Measurements from ENCODE around the gene RNASE3. TPM values are rescaled to one million over a fixed set of nuclear protein-coding genes. Genes with fewer than 3 reads are reported as not detected.

RNASE3 gene
- total RNA-seq, 1 donor from 2014 or later = not detected

DNA sequence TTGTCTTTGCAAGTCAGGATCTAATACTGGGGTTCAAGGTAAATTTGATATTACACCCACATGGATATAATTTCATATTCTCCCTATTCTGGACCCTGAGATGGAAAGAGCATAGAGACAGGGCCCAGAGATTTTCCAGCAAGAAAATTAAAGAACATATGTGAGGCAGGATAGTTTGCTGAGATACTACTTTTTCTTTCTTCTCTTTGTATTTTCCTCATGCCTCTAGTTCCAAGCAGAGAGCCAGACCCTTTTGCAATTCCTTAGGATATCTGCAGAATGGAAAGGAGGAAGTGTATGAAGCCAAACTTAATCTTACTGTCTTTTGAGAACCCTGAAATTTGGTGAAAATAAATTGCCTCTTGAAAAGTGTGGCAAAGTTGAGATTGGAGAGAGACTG lies 34.0 kb upstream of the RNASE3 start:
- Histone ChIP-seq H3K36me3 (ENCODE audit: insufficient read depth, low read length) (no peaks in the 10 kb centered on the region), H4K20me1 (ENCODE audit: insufficient read depth, low read length) (no peaks in the 10 kb centered on the region), H3K4me2 (ENCODE audit: low read length) (no peak overlapping the region), H3K27ac (ENCODE audit: low read depth, low read length) (no peak overlapping the region), H3K27me3 (ENCODE audit: insufficient read depth, low read length) (peaks cover 2% of the 10 kb centered on the region), H3K9me3 (ENCODE audit: insufficient read depth, low read depth, low read length) (no peaks in the 10 kb centered on the region), H3K4me1 (ENCODE audit: insufficient read depth, low read length) (no peaks in the 10 kb centered on the region), H3K4me3 (ENCODE audit: insufficient read depth, low read depth, low read length) (no peak overlapping the region), H2AFZ (ENCODE audit: low read depth, low read length) (no peak overlapping the region), H3K9ac (ENCODE audit: low read length) (no peak overlapping the region), H3K79me2 (ENCODE audit: insufficient read depth, low read length) (no peaks in the 10 kb centered on the region)
- Mint-ChIP-seq H3K27me3 (ENCODE audit: low read depth, unreplicated experiment) (peaks cover 10% of the 10 kb centered on the region), H3K27ac (ENCODE audit: unreplicated experiment) (no peak overlapping the region), H3K4me3 (ENCODE audit: unreplicated experiment) (no peak overlapping the region), H3K36me3 (ENCODE audit: low read depth, unreplicated experiment) (no peaks in the 10 kb centered on the region), H3K9me3 (ENCODE audit: unreplicated experiment) (peaks cover 2% of the 10 kb centered on the region), H3K4me1 (ENCODE audit: low read depth, unreplicated experiment) (peaks cover 5% of the 10 kb centered on the region)
- no peak for FAIRE-seq
- DNase-seq (ENCODE audit: low read depth) = no peak
- TF ChIP-seq, protein P1, sequence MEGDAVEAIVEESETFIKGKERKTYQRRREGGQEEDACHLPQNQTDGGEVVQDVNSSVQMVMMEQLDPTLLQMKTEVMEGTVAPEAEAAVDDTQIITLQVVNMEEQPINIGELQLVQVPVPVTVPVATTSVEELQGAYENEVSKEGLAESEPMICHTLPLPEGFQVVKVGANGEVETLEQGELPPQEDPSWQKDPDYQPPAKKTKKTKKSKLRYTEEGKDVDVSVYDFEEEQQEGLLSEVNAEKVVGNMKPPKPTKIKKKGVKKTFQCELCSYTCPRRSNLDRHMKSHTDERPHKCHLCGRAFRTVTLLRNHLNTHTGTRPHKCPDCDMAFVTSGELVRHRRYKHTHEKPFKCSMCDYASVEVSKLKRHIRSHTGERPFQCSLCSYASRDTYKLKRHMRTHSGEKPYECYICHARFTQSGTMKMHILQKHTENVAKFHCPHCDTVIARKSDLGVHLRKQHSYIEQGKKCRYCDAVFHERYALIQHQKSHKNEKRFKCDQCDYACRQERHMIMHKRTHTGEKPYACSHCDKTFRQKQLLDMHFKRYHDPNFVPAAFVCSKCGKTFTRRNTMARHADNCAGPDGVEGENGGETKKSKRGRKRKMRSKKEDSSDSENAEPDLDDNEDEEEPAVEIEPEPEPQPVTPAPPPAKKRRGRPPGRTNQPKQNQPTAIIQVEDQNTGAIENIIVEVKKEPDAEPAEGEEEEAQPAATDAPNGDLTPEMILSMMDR (IDR thresholded peaks at IDR 0.05; ENCODE audit: insufficient read depth, low read depth, low read length) = no peak
- TF ChIP-seq EZH2 (IDR thresholded peaks at IDR 0.05; ENCODE audit: insufficient read depth, low read length) = no peak

DNA sequence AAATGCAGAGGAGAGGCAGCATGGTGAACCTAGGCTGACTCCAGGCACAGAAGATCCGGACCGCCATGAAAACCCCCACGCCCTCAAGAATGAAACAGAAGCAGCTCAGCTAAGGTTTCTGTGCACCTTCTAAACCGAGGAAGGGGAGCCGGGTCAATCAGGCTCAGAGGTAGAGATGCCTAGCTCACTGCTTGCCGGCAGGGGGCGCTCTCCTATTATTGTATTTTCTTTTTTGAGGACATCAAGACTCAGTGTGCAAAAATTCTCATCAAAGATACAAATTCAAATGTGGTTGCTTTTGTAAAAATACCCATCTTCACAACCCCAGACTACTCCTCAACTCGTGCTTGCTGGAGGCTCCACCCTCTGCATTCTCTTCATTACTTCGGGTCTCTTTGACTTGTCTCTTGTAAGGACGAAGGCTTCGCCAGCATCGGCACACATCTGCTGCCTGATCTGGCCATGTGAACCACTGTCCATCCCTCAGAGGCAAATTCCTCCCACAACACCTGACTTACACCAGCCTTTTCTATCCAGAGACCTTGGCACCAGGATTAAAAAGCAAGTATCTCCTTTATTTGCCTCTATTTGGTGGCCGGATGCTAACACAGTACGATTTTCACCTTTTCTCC lies 33.4 kb upstream of the RNASE3 start:
- peaks cover 2% of the 10 kb centered on the region for H3K9me3 Mint-ChIP-seq (ENCODE audit: unreplicated experiment)
- H3K4me3 Mint-ChIP-seq (ENCODE audit: unreplicated experiment) = no peak overlapping the region
- H3K9ac ChIP-seq (ENCODE audit: low read length) = no peak overlapping the region
- no peaks in the 10 kb centered on the region for H4K20me1 ChIP-seq (ENCODE audit: insufficient read depth, low read length)
- no peak overlapping the region for H3K4me3 ChIP-seq (ENCODE audit: insufficient read depth, low read depth, low read length)
- H3K27me3 ChIP-seq (ENCODE audit: insufficient read depth, low read length) = peaks cover 2% of the 10 kb centered on the region
- TF ChIP-seq EZH2 (IDR thresholded peaks at IDR 0.05; ENCODE audit: insufficient read depth, low read length) = no peak
- TF ChIP-seq, protein P1 (IDR thresholded peaks at IDR 0.05; ENCODE audit: insufficient read depth, low read depth, low read length) = peak; percentile 84
- H3K79me2 ChIP-seq (ENCODE audit: insufficient read depth, low read length) = no peaks in the 10 kb centered on the region
- no peaks in the 10 kb centered on the region for H3K36me3 Mint-ChIP-seq (ENCODE audit: low read depth, unreplicated experiment)
- no peaks in the 10 kb centered on the region for H3K9me3 ChIP-seq (ENCODE audit: insufficient read depth, low read depth, low read length)
- H3K36me3 ChIP-seq (ENCODE audit: insufficient read depth, low read length) = no peaks in the 10 kb centered on the region
- H3K4me1 Mint-ChIP-seq (ENCODE audit: low read depth, unreplicated experiment) = peaks cover 5% of the 10 kb centered on the region
- H3K27ac Mint-ChIP-seq (ENCODE audit: unreplicated experiment) = no peak overlapping the region
- peak; percentile 6 for DNase-seq (ENCODE audit: low read depth)
- H3K27me3 Mint-ChIP-seq (ENCODE audit: low read depth, unreplicated experiment) = peaks cover 11% of the 10 kb centered on the region
- H3K27ac ChIP-seq (ENCODE audit: low read depth, low read length) = no peak overlapping the region
- H3K4me1 ChIP-seq (ENCODE audit: insufficient read depth, low read length) = no peaks in the 10 kb centered on the region
- no peak for FAIRE-seq
- H3K4me2 ChIP-seq (ENCODE audit: low read length) = no peak overlapping the region
- no peak overlapping the region for H2AFZ ChIP-seq (ENCODE audit: low read depth, low read length)

DNA sequence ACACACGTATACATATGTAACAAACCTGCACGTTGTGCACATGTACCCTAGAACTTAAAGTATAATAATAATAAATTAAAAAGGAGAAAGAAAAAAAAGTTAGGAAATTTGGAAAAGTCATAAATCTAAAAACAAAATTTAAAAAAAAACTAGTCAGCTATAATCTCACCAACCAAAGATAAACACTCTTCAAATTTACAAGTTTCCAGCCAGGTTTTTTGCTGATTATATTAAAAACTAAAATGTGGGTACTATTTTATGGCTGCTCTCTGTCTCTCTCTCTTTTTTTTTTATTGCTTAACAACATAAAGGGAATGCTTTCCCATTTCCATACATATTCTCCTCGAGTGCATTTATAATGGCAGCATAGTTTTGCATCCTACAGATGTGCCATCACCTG lies 25.0 kb upstream of the RNASE3 start:
- FAIRE-seq (no peak), DNase-seq (ENCODE audit: low read depth) (no peak)
- H3K9me3 Mint-ChIP-seq (ENCODE audit: unreplicated experiment) = peaks cover 2% of the 10 kb centered on the region
- no peak overlapping the region for H3K4me2 ChIP-seq (ENCODE audit: low read length)
- no peak overlapping the region for H3K27ac ChIP-seq (ENCODE audit: low read depth, low read length)
- H3K27ac Mint-ChIP-seq (ENCODE audit: unreplicated experiment) = no peak overlapping the region
- no peak overlapping the region for H3K9ac ChIP-seq (ENCODE audit: low read length)
- H3K4me3 Mint-ChIP-seq (ENCODE audit: unreplicated experiment) = no peak overlapping the region
- no peak overlapping the region for H2AFZ ChIP-seq (ENCODE audit: low read depth, low read length)
- no peaks in the 10 kb centered on the region for H3K36me3 Mint-ChIP-seq (ENCODE audit: low read depth, unreplicated experiment)
- H3K4me3 ChIP-seq (ENCODE audit: insufficient read depth, low read depth, low read length) = no peak overlapping the region
- H3K9me3 ChIP-seq (ENCODE audit: insufficient read depth, low read depth, low read length) = no peaks in the 10 kb centered on the region
- H3K27me3 Mint-ChIP-seq (ENCODE audit: low read depth, unreplicated experiment) = peaks cover 13% of the 10 kb centered on the region
- H3K79me2 ChIP-seq (ENCODE audit: insufficient read depth, low read length) = no peaks in the 10 kb centered on the region
- no peaks in the 10 kb centered on the region for H3K36me3 ChIP-seq (ENCODE audit: insufficient read depth, low read length)
- TF ChIP-seq EZH2 (IDR thresholded peaks at IDR 0.05; ENCODE audit: insufficient read depth, low read length) = no peak
- TF ChIP-seq, protein P1 (IDR thresholded peaks at IDR 0.05; ENCODE audit: insufficient read depth, low read depth, low read length) = no peak
- no peaks in the 10 kb centered on the region for H3K4me1 ChIP-seq (ENCODE audit: insufficient read depth, low read length)
- H3K27me3 ChIP-seq (ENCODE audit: insufficient read depth, low read length) = no peaks in the 10 kb centered on the region
- no peaks in the 10 kb centered on the region for H3K4me1 Mint-ChIP-seq (ENCODE audit: low read depth, unreplicated experiment)
- H4K20me1 ChIP-seq (ENCODE audit: insufficient read depth, low read length) = no peaks in the 10 kb centered on the region

Data from astrocyte (in vitro differentiated cells and primary cell).